Uterus (tissue), 2 donors: ENCODE data around the gene DYDC2.

Experiments
- POLR2A ChIP-seq, 2 donors: fragments of 450-650 bp; IDR thresholded peaks; one replicate each; pipeline ENCODE4 v1.6.1; 2016; ENCODE audit warnings: antibody characterized with exemption in 2 of 2, mild to moderate bottlenecking in 1 of 2, moderate library complexity in 1 of 2
- TF ChIP-seq, protein P1 (sequence below), 4 experiments: fragments of 200-600 bp in 2 of 4; fragments of 450-650 bp in 2 of 4; sonication (generic) in 2 of 4; IDR thresholded peaks; one replicate each; pipeline ENCODE4 v1.5.1; 2016 to 2019; ENCODE audit warnings: antibody characterized with exemption in 4 of 4, mild to moderate bottlenecking in 2 of 4, moderate library complexity in 1 of 4

DNA sequence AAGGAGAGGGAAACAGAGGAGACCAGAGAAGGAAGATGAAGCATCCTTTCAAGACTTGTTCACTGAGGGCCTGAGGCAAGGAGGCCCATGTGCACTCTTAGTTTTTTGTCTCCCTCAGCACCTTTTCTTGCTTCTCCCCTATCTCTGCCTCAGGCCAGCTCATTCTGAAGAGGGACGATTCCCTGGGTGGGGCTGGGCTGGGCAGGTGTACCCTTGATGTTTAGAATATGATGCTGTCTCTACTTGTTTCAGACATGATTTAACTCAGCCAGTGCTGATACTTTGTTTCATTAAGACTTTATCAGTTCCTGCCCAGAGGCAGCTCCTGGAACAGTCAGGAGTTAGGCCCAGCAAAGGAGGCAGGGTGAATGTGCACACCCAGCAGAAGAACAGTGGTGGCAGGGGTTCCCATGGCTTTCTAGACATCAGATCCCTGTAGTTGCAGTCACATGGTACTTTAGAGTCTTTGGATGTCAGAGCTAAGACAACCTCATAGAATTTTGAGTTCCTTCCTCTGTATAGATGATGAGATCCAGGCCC lies 55.2 kb downstream of the DYDC2 start:
- TF ChIP-seq, protein P1, sequence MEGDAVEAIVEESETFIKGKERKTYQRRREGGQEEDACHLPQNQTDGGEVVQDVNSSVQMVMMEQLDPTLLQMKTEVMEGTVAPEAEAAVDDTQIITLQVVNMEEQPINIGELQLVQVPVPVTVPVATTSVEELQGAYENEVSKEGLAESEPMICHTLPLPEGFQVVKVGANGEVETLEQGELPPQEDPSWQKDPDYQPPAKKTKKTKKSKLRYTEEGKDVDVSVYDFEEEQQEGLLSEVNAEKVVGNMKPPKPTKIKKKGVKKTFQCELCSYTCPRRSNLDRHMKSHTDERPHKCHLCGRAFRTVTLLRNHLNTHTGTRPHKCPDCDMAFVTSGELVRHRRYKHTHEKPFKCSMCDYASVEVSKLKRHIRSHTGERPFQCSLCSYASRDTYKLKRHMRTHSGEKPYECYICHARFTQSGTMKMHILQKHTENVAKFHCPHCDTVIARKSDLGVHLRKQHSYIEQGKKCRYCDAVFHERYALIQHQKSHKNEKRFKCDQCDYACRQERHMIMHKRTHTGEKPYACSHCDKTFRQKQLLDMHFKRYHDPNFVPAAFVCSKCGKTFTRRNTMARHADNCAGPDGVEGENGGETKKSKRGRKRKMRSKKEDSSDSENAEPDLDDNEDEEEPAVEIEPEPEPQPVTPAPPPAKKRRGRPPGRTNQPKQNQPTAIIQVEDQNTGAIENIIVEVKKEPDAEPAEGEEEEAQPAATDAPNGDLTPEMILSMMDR (IDR thresholded peaks at IDR 0.05), result no peak
- no peak for TF ChIP-seq POLR2A (IDR thresholded peaks at IDR 0.05)
